ENCODE measurements around the gene TCF15. TPM values are rescaled to one million over a fixed set of nuclear protein-coding genes. Genes with fewer than 3 reads are reported as not detected.

TCF15 gene
- total RNA-seq, 1 experiment from 2014 or later, result 0.40 TPM

- no peaks in the 10 kb centered on the region for H3K9me3 ChIP-seq (ENCODE audit: low read length)
- ChIA-PET CTCF (no interaction called here), POLR2A (ENCODE audit: unreplicated experiment) (interaction anchor here (0.5 kb wide), 1 partner anchor 223 kb away, joined by 3 read pairs; no protein-coding TSS in a partner anchor)
- no peak overlapping the region for H3K27ac ChIP-seq (ENCODE audit: low read length)
- H2AFZ ChIP-seq (ENCODE audit: low read length), result no peak overlapping the region
- H3F3A ChIP-seq (ENCODE audit: low read length, unreplicated experiment), result no peaks in the 10 kb centered on the region
- no peaks in the 10 kb centered on the region for H4K20me1 ChIP-seq (ENCODE audit: low read length)
- H3K79me2 ChIP-seq (ENCODE audit: low read length), result no peaks in the 10 kb centered on the region
- no peak overlapping the region for H3K4me3 ChIP-seq (ENCODE audit: low read length)
- H3K9me2 ChIP-seq (replicated peaks; ENCODE audit: low read length), result no peaks in the 10 kb centered on the region
- no peak for TF ChIP-seq CTCF (conservative IDR thresholded peaks at IDR 0.05; ENCODE audit: low read depth, low read length)
- no peak for TF ChIP-seq EZH2 (IDR thresholded peaks at IDR 0.05; ENCODE audit: low read length, unreplicated experiment)
- no peak for TF ChIP-seq EZH2phosphoT487 (IDR thresholded peaks at IDR 0.05; ENCODE audit: borderline replicate concordance, low read length)
- no peaks in the 10 kb centered on the region for H3K36me3 ChIP-seq (ENCODE audit: low read depth, low read length)
- intact Hi-C loops (cut with micrococcal nuclease), result no loop called here
- no peaks in the 10 kb centered on the region for H3K4me1 ChIP-seq (ENCODE audit: insufficient read depth, low read length)
- peaks cover 82% of the 10 kb centered on the region for H3K27me3 ChIP-seq (ENCODE audit: low read length)
- no peak overlapping the region for H3K9ac ChIP-seq (ENCODE audit: low read length)
- H3K4me2 ChIP-seq (ENCODE audit: low read length), result no peak overlapping the region
- ATAC-seq (no peak), DNase-seq (no peak)
- BruUV-seq (replicated peaks), result no TSS peak
Measured at GRCh38 chr20:617934-618690, 8.0 kb upstream of the TCF15 start.

GRCh38 chr20:615514-615913 is 5.4 kb upstream of the TCF15 start:
- no peaks in the 10 kb centered on the region for H4K20me1 ChIP-seq (ENCODE audit: low read length)
- ChIA-PET POLR2A (ENCODE audit: unreplicated experiment) (no interaction called here), CTCF (no interaction called here)
- H2AFZ ChIP-seq (ENCODE audit: low read length), result no peak overlapping the region
- H3K4me2 ChIP-seq (ENCODE audit: low read length), result no peak overlapping the region
- H3K9me2 ChIP-seq (replicated peaks; ENCODE audit: low read length), result no peaks in the 10 kb centered on the region
- H3K9me3 ChIP-seq (ENCODE audit: low read length), result no peaks in the 10 kb centered on the region
- H3K79me2 ChIP-seq (ENCODE audit: low read length), result no peaks in the 10 kb centered on the region
- H3K4me3 ChIP-seq (ENCODE audit: low read length), result no peak overlapping the region
- no peaks in the 10 kb centered on the region for H3K4me1 ChIP-seq (ENCODE audit: insufficient read depth, low read length)
- no peaks in the 10 kb centered on the region for H3K36me3 ChIP-seq (ENCODE audit: low read depth, low read length)
- intact Hi-C loops (cut with micrococcal nuclease), result no loop called here
- no TSS peak for BruUV-seq (replicated peaks)
- no peak for DNase-seq
- no peak for TF ChIP-seq EZH2 (IDR thresholded peaks at IDR 0.05; ENCODE audit: low read length, unreplicated experiment)
- no peak for TF ChIP-seq EZH2phosphoT487 (IDR thresholded peaks at IDR 0.05; ENCODE audit: borderline replicate concordance, low read length)
- no peak for TF ChIP-seq CTCF (conservative IDR thresholded peaks at IDR 0.05; ENCODE audit: low read depth, low read length)
- ATAC-seq, result no peak
- peaks cover 76% of the 10 kb centered on the region for H3K27me3 ChIP-seq (ENCODE audit: low read length)
- no peaks in the 10 kb centered on the region for H3F3A ChIP-seq (ENCODE audit: low read length, unreplicated experiment)
- no peak overlapping the region for H3K27ac ChIP-seq (ENCODE audit: low read length)
- no peak overlapping the region for H3K9ac ChIP-seq (ENCODE audit: low read length)

GRCh38 chr20:611843-612185 is 1.7 kb upstream of the TCF15 start:
- Histone ChIP-seq H3K4me3 (ENCODE audit: low read length) (no peak overlapping the region), H3K9me2 (replicated peaks; ENCODE audit: low read length) (no peaks in the 10 kb centered on the region), H3K36me3 (ENCODE audit: low read depth, low read length) (no peaks in the 10 kb centered on the region), H3K79me2 (ENCODE audit: low read length) (no peaks in the 10 kb centered on the region), H3K4me2 (ENCODE audit: low read length) (no peak overlapping the region), H3K27me3 (ENCODE audit: low read length) (peaks cover 52% of the 10 kb centered on the region), H3F3A (ENCODE audit: low read length, unreplicated experiment) (no peaks in the 10 kb centered on the region), H3K4me1 (ENCODE audit: insufficient read depth, low read length) (no peaks in the 10 kb centered on the region), H3K27ac (ENCODE audit: low read length) (no peak overlapping the region), H3K9me3 (ENCODE audit: low read length) (no peaks in the 10 kb centered on the region), H4K20me1 (ENCODE audit: low read length) (no peaks in the 10 kb centered on the region), H2AFZ (ENCODE audit: low read length) (no peak overlapping the region), H3K9ac (ENCODE audit: low read length) (no peak overlapping the region)
- ChIA-PET POLR2A (ENCODE audit: unreplicated experiment) (no interaction called here), CTCF (no interaction called here)
- TF ChIP-seq CTCF (conservative IDR thresholded peaks at IDR 0.05; ENCODE audit: low read depth, low read length) (no peak), EZH2 (IDR thresholded peaks at IDR 0.05; ENCODE audit: low read length, unreplicated experiment) (no peak), EZH2phosphoT487 (IDR thresholded peaks at IDR 0.05; ENCODE audit: borderline replicate concordance, low read length) (no peak)
- DNase-seq (no peak), ATAC-seq (no peak)
- BruUV-seq (replicated peaks), result no TSS peak
- intact Hi-C loops (cut with micrococcal nuclease), result no loop called here
